Dendritic cell treated with granulocyte-macrophage colony-stimulating factor and Interleukin-4, amounts not matched to agents 40 ng/mL and 50 ng/mL, for 4 days (primary cell): ENCODE measurements around the gene DOCK3.
"Not testable (repeated sequence)": the region's sequence is repeated elsewhere in the genome, so short reads cannot be mapped to it uniquely, and the experiment has no call there.

ENCODE experiments used
- H3K27ac Mint-ChIP-seq: one replicate; pipeline ENCODE4 v1.8.0; 2022; ENCODE audit warnings: mild to moderate bottlenecking, mixed read lengths
- H3K27me3 Mint-ChIP-seq: one replicate; pipeline ENCODE4 v1.8.0; 2022; ENCODE audit warnings: mild to moderate bottlenecking, mixed read lengths
- H3K36me3 Mint-ChIP-seq: one replicate; pipeline ENCODE4 v1.8.0; 2022; ENCODE audit warnings: low read depth, mixed read lengths
- H3K4me1 Mint-ChIP-seq: one replicate; pipeline ENCODE4 v1.8.0; 2022; ENCODE audit warnings: low read depth, mixed read lengths
- H3K4me3 Mint-ChIP-seq: one replicate; pipeline ENCODE4 v1.8.0; 2022; ENCODE audit warnings: mild to moderate bottlenecking, moderate library complexity, mixed read lengths
- H3K9me3 Mint-ChIP-seq: one replicate; pipeline ENCODE4 v1.8.0; 2022; ENCODE audit warnings: mixed read lengths
- intact Hi-C: fragments of 100-400 bp; cut with micrococcal nuclease; formaldehyde crosslinking; loops from one replicate; pipeline ENCODE4 v1.15.0; 2022

The DOCK3 gene

DNA sequence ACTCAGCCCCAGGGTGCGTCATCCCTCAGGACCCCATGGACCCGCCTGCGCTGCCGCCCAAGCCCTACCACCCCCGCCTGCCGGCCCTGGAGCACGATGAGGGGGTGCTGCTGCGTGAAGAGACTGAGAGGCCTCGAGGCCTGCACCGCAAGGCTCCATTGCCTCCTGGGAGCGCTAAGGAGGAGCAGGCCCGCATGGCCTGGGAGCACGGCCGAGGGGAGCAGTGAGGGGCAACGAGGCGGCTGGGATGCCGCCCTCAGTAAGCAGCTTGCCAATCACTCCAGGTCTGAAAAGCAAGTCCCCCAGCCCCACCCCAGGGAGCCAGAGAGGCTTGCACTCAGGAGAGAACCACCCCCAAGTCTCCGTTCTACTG lies 706.6 kb downstream of the DOCK3 start:
- intact Hi-C loops: loop anchor here (5.0 kb wide), 1 partner anchor 809 kb away; no protein-coding TSS in a partner anchor
- Mint-ChIP-seq H3K4me3 (no peak overlapping the region), H3K4me1 (peaks cover 34% of the 10 kb centered on the region), H3K9me3 (no peaks in the 10 kb centered on the region), H3K27ac (no peak overlapping the region), H3K36me3 (peaks cover 25% of the 10 kb centered on the region), H3K27me3 (peaks cover 8% of the 10 kb centered on the region)

DNA sequence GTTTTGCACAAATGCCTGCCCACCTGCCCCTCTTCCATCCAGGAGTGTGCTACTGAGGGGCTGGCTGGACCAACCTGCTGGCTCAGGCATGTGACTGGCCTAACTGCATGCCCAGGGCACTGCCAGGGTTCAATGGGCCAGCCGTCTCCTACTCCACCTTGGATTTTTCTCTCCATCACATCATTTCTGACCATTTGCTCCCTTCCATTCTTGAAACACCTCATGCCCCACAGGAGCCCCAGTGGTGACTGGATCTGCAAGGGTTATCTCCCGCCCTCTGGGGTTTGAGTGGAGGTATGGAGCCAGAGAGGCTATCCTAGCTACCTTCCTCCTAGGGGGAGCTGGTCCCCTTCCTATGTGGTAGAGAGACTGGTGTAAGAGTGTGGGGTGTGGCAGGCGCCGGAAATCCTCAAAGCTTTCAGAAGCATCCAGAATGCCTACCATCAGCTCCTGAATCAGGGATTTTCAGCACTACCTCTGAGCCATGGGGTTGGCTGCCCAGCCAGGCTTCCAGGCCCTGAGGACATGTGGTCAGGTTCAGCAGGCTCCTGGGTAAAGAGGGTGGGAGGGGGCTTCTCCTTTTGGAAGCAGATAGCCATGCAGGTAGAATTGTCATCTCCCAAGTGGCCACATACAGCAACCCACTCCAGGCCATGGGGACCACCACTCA lies 707.5 kb downstream of the DOCK3 start:
- Mint-ChIP-seq H3K27ac (no peak overlapping the region), H3K36me3 (peaks cover 34% of the 10 kb centered on the region), H3K9me3 (no peaks in the 10 kb centered on the region), H3K4me1 (peaks cover 43% of the 10 kb centered on the region), H3K4me3 (no peak overlapping the region), H3K27me3 (peaks cover 8% of the 10 kb centered on the region)
- intact Hi-C loops: loop anchor here (5.0 kb wide), 1 partner anchor 810 kb away; no protein-coding TSS in a partner anchor

DNA sequence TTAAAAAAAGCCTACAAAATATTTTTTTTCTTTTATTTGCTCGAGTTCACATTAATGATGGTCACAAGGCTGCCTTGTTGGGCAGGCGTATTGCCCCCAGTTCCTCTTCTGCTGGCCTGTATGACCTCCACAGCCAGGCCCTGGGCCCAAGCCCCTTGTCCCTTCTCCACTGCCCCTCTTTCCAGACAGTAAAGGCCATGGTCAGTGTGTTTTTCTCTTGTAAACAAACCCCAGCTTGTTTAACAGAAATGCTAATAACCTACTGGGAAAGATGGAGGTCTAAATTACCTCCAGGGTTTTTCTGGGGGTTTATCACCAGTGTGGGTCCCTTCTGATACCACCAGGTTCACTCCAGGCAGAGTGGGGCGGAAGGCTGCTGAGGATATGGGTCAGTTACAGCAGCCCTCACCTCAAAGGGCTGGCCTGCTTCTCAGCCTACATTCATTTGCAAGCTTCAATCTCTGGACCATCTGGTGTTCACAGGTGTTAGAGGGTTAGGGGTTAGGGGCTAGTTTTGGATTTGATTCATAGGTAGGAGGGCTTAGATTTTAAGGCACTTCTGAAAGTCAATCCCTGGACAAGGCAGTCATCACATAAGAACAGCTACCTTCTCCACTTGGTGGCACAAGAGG lies 708.3 kb downstream of the DOCK3 start:
- Mint-ChIP-seq H3K4me3 (no peak overlapping the region), H3K4me1 (peaks cover 51% of the 10 kb centered on the region), H3K27ac (no peak overlapping the region), H3K27me3 (peaks cover 8% of the 10 kb centered on the region), H3K9me3 (no peaks in the 10 kb centered on the region), H3K36me3 (peaks cover 43% of the 10 kb centered on the region)
- intact Hi-C loops: loop anchor here (5.0 kb wide), 1 partner anchor 811 kb away; no protein-coding TSS in a partner anchor

DNA sequence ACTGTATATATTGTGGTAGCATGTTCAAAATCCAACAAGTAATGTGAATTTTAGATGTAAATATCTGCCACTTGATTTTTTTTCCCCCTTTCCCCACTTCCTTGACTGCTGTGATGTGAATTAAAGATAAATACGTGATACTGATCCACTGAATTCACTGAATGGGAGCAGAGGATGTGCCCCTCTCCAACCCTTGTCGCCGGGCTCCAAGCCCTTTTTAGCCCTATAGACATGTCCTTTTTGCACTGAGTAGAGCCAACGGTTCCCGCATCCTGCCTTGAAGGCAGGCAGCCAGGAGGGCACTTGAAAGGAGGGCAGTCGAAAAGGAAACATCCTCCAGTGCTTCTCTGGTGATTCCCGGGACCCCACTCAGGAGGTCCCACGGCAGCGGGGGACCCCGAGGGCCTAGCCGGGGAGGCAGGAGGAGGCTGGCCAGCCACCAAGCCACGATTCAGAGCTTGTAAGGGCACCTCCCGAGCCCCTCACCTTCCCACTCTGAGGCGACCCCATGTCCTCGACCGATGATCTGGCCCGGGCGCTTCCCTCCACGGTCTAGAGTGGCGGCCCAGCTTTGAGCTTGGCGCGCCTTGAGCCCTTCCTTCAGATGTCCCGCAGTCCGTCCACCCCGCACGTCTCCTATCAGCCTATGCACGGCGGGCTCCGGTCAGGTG lies 709.5 kb downstream of the DOCK3 start:
- Mint-ChIP-seq H3K4me1 (peaks cover 58% of the 10 kb centered on the region), H3K9me3 (no peaks in the 10 kb centered on the region), H3K4me3 (peak overlapping the region; percentile 93), H3K27ac (peak overlapping the region; percentile 99), H3K36me3 (peaks cover 54% of the 10 kb centered on the region), H3K27me3 (peaks cover 5% of the 10 kb centered on the region)
- intact Hi-C loops: loop anchor here (2.0 to 5.0 kb wide), 2 partner anchors 115 to 812 kb away; no protein-coding TSS in a partner anchor

DNA sequence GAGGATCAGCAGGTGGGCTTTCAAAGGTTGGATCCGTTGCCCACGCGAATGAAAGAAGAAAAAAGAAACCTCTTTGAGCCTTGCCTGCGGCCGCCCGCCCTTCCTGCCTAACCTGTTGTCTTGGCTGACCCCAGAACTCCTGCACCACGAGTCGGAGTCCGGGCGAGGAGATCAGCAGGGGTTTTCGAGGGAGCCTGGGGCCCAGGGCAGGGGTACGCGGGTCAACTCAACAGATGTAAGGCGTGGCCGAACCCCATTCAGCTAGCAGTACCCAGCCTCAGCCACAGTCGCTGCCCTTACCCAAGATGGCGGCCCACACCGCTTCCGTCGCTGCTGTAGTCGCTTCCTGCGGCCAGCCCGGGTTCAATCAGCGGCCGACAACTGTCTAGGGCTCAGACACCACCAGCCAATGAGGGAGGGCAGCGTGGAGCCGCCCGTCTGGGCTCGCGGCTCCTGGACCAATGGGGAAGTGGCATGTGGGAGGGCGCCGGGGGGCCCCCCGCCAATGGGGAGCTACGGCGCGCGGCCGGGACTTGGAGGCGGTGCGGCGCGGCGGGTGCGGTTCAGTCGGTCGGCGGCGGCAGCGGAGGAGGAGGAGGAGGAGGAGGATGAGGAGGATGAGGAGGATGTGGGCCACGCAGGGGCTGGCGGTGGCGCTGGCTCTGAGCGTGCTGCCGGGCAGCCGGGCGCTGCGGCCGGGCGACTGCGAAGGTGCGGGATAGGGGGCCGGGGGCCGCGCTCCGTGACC lies 710.2 kb downstream of the DOCK3 start, which contains the start of gene MANF:
Gene MANF (plus strand): TSS at position 566 of the 748 bp plus-strand sequence. CDS start 52 bp downstream, at position 618.
- Mint-ChIP-seq H3K36me3 (peaks cover 61% of the 10 kb centered on the region), H3K4me3 (peak within 1 kb of the TSS; percentile 93), H3K27ac (peak within 1 kb of the TSS; percentile 99), H3K4me1 (peaks cover 60% of the 10 kb centered on the region), H3K27me3 (no peaks in the 10 kb centered on the region), H3K9me3 (no peaks in the 10 kb centered on the region)
- intact Hi-C loops: loop anchor here (2.0 to 5.0 kb wide), 4 partner anchors 114 to 813 kb away; partner anchors contain the start of gene MAPKAPK3

DNA sequence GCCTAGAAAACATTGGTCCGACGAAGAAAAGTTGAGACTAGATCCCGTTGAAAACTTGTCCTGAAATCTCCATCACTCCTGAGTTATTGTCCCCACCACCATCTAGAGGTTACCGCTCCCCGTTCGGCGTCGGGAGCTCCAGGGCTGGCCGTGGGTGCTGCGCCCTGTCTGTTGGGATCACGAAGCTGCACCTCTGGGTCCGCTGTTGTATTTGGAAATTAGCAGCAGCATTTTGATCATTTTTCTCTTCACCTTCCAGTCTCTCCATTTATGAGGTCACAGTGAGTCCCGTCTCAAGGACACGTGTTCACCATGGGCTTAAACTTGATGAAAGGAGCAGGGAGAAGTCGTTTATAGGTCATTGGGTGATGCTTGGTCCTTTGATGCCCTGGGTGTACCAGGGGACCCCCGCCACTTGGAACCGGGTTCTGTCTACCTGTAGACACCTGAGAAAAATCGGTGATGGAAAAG lies 710.9 kb downstream of the DOCK3 start:
- Mint-ChIP-seq H3K27ac (peak overlapping the region; percentile 99), H3K9me3 (no peaks in the 10 kb centered on the region), H3K4me1 (peaks cover 67% of the 10 kb centered on the region), H3K4me3 (peak overlapping the region; percentile 93), H3K36me3 (peaks cover 69% of the 10 kb centered on the region), H3K27me3 (no peaks in the 10 kb centered on the region)
- intact Hi-C loops: loop anchor here (2.0 to 5.0 kb wide), 3 partner anchors 113 to 768 kb away; partner anchors contain the start of gene MAPKAPK3

DNA sequence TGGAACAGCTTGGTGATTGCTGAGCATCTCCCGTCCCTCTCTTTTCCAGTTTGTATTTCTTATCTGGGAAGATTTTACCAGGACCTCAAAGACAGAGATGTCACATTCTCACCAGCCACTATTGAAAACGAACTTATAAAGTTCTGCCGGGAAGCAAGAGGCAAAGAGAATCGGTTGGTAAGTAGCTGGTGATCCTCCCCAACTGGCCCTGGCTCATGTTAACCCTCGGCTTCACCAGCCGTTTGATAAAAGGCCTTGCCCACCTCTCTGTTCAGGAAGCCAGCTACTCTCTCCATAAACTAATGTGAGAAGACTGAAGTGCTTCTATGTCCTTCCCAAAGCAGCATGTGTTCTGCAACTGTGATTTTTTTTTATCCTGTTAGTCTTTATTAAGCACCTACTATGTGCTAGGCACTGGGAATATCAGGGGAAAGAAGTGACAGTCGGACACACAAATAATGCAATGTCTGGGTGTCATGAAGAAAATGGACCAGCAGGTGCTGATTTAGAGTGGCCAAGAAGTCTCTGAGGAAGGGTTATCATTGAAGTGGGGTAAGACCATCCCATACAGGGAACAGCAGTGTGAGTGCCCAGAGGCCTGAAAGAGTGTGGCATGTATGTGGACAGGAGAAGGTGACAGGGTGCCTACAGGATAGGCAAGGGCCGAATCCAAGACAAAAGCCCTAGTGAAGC lies 711.6 kb downstream of the DOCK3 start:
- intact Hi-C loops: loop anchor here (5.0 kb wide), 2 partner anchors 296 to 769 kb away; partner anchors contain the start of gene MAPKAPK3
- peak overlapping the region; percentile 93 for H3K4me3 Mint-ChIP-seq
- peak overlapping the region; percentile 99 for H3K27ac Mint-ChIP-seq
- peaks cover 69% of the 10 kb centered on the region for H3K36me3 Mint-ChIP-seq
- no peaks in the 10 kb centered on the region for H3K9me3 Mint-ChIP-seq
- no peaks in the 10 kb centered on the region for H3K27me3 Mint-ChIP-seq
- H3K4me1 Mint-ChIP-seq: peaks cover 69% of the 10 kb centered on the region

DNA sequence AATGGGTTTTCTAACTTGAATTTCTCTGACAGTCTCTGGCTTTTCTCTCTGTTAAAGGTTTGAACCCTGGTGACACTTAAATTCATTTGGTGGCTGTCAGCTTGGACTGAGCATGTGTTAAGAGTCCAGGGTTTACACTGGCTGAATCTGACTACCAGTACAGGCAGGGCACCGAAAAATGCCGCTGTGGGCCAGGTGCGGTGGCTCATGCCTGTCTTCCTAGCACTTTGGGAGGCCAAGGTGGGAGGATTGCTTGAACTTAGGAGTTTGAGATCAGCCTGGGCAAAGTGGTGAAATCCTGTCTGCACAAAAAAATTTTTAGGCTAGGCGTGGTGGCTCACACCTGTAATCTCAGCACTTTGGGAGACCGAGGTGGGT lies 712.1 kb downstream of the DOCK3 start:
- H3K4me1 Mint-ChIP-seq: peaks cover 69% of the 10 kb centered on the region
- peak overlapping the region; percentile 93 for H3K4me3 Mint-ChIP-seq
- intact Hi-C loops: loop anchor here (5.0 kb wide), 2 partner anchors 295 to 770 kb away; partner anchors contain the start of gene MAPKAPK3
- no peaks in the 10 kb centered on the region for H3K27me3 Mint-ChIP-seq
- H3K27ac Mint-ChIP-seq: peak overlapping the region; percentile 99
- H3K36me3 Mint-ChIP-seq: peaks cover 72% of the 10 kb centered on the region
- no peaks in the 10 kb centered on the region for H3K9me3 Mint-ChIP-seq

DNA sequence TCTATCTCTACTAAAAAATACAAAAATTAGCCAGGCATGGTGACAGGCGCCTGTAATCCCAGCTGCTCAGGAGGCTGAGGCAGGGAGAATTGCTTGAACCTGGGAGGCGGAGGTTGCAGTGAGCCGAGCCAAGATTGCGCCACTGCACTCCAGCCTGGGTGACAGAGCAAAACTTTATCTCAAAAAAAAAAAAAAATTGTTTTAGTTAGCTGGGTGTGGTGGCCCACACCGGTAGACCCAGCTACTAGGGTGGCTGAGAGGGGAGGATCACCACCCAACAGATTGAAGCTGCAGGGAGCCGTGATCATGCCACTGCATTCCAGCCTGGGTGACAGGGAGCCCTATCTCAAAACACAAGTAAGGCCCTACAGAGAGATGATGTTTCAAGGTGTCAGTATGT lies 712.6 kb downstream of the DOCK3 start:
- intact Hi-C loops: loop anchor here (5.0 kb wide), 2 partner anchors 295 to 770 kb away; partner anchors contain the start of gene MAPKAPK3
- Mint-ChIP-seq H3K4me3 (peak overlapping the region; percentile 93), H3K4me1 (peaks cover 72% of the 10 kb centered on the region), H3K27ac (peak overlapping the region; percentile 99), H3K36me3 (peaks cover 77% of the 10 kb centered on the region)
- H3K9me3 Mint-ChIP-seq, H3K27me3 Mint-ChIP-seq: not testable (repeated sequence)

DNA sequence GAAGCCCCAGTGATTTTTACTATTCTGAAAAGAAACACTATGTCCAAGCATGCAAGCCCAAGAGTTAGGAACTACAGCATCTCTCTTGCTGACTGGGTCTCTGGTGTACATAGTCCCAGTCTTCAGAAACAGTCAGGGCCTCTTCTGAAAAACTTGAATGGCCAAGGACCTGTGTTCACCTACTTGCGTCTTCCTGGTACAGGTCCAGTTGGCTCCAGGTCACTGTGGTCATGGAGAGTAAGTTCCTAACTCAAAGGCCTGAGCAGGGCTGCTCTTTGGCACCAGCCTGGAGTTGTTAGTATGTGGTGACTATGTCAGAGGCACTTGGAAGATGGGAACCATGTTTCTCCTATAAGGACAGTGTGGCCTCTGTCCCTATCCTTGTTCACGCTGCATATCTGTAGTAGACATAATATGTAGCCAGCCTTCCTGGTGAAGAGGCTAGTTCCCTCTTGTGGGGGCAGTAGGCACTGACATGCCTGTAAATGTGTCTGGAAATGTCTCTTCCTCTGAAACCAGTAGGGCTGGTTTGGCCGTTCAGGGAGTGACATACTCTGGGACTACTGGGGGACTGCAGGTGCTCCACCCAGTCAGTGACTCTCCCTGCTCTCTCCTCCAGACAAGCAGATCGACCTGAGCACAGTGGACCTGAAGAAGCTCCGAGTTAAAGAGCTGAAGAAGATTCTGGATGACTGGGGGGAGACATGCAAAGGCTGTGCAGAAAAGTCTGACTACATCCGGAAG lies 713.7 kb downstream of the DOCK3 start:
- peak overlapping the region; percentile 45 for H3K27ac Mint-ChIP-seq
- intact Hi-C loops: loop anchor here (5.0 kb wide), 2 partner anchors 294 to 771 kb away; partner anchors contain the start of gene MAPKAPK3
- no peaks in the 10 kb centered on the region for H3K27me3 Mint-ChIP-seq
- no peaks in the 10 kb centered on the region for H3K9me3 Mint-ChIP-seq
- H3K4me1 Mint-ChIP-seq: peaks cover 77% of the 10 kb centered on the region
- H3K4me3 Mint-ChIP-seq: peak overlapping the region; percentile 26
- peaks cover 89% of the 10 kb centered on the region for H3K36me3 Mint-ChIP-seq

DNA sequence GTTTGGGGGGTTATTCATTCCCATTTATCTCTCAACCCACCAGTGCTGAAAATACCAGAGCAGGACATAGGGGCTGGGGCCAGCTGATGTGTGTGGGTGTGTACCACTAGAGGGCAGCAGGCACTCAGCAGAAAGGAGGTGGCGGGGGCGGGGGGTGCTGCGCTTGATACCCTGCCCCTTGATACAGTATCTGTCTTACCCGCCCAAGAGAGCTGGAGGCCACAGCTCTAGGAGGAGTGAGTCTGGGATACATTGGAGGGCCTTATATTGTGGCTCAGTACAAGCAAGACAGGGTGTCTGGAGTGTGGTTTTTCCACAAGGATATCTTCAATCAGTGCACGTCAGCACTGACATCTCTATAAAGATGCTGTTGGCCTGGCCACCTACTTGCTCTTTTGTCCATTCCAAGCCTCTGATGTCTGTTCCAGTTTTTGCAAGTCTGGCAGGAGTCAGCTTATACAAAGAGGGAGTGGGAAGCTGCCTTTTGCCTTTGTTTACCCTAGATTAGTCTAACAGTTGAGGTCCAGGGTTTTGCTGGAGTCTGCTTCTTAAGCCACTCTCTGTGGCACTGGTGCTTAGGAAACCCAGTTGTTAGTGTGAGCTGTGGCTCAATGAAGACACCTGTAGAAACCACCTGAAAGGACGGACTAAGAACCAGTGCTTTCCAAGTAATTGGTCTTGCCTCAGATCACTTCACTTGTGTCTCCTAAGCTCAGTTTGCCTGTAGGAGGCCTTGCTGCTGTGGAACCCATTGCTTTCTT lies 714.9 kb downstream of the DOCK3 start:
- Mint-ChIP-seq H3K27me3 (no peaks in the 10 kb centered on the region), H3K4me3 (no peak overlapping the region), H3K36me3 (peaks cover 92% of the 10 kb centered on the region), H3K27ac (peak overlapping the region; percentile 45), H3K9me3 (no peaks in the 10 kb centered on the region), H3K4me1 (peaks cover 80% of the 10 kb centered on the region)
- intact Hi-C loops: loop anchor here (5.0 kb wide), 2 partner anchors 293 to 772 kb away; partner anchors contain the start of gene MAPKAPK3
